ENCODE measurements around the gene LOXL1.

LOXL1 gene

GRCh38 chr15:73885954-73886700, 40.1 kb upstream of the LOXL1 start:
- CTCF ChIA-PET, result interaction anchor here (0.6 kb wide), 1 partner anchor 1918 kb away, joined by 5 read pairs; no protein-coding TSS in a partner anchor
- TF ChIP-seq CTCF (conservative IDR thresholded peaks at IDR 0.05; ENCODE audit: low read depth), result no peak
- no peak overlapping the region for H3K27ac ChIP-seq
- DNase-seq (ENCODE audit: low spot score), result no peak
- POLR2A ChIA-PET (ENCODE audit: low non-redundant PET), result no interaction called here

- ChIA-PET CTCF (no interaction called here), POLR2A (ENCODE audit: low non-redundant PET) (no interaction called here)
- H3K27ac ChIP-seq, result no peak overlapping the region
- no peak for TF ChIP-seq CTCF (conservative IDR thresholded peaks at IDR 0.05; ENCODE audit: low read depth)
- no peak for DNase-seq (ENCODE audit: low spot score)
Observed at GRCh38 chr15:73886717-73887345, 39.4 kb upstream of the LOXL1 start.

- POLR2A ChIA-PET (ENCODE audit: low non-redundant PET), result no interaction called here
- TF ChIP-seq CTCF (conservative IDR thresholded peaks at IDR 0.05; ENCODE audit: low read depth), result no peak
- CTCF ChIA-PET, result interaction anchor here (0.6 kb wide), 1 partner anchor 203 kb away, joined by 3 read pairs; the partner anchor contains the start of gene CD276
- H3K27ac ChIP-seq, result no peak overlapping the region
- DNase-seq (ENCODE audit: low spot score), result no peak
Observed at GRCh38 chr15:73887481-73887880, 38.8 kb upstream of the LOXL1 start.

- no peak for TF ChIP-seq CTCF (conservative IDR thresholded peaks at IDR 0.05; ENCODE audit: low read depth)
- H3K27ac ChIP-seq, result no peak overlapping the region
- CTCF ChIA-PET, result interaction anchor here (0.6 kb wide), 1 partner anchor 204 kb away, joined by 3 read pairs; the partner anchor contains the start of gene CD276
- no peak for DNase-seq (ENCODE audit: low spot score)
- POLR2A ChIA-PET (ENCODE audit: low non-redundant PET), result no interaction called here
Observed at GRCh38 chr15:73888224-73889041, 37.8 kb upstream of the LOXL1 start.

- TF ChIP-seq CTCF (conservative IDR thresholded peaks at IDR 0.05; ENCODE audit: low read depth), result no peak
- H3K27ac ChIP-seq, result no peak overlapping the region
- ChIA-PET CTCF (no interaction called here), POLR2A (ENCODE audit: low non-redundant PET) (no interaction called here)
- no peak for DNase-seq (ENCODE audit: low spot score)
Observed at GRCh38 chr15:73889053-73889761, 37.1 kb upstream of the LOXL1 start.

GRCh38 chr15:73889762-73890124, 36.5 kb upstream of the LOXL1 start:
- ChIA-PET POLR2A (ENCODE audit: low non-redundant PET) (no interaction called here), CTCF (no interaction called here)
- no peak for DNase-seq (ENCODE audit: low spot score)
- TF ChIP-seq CTCF (conservative IDR thresholded peaks at IDR 0.05; ENCODE audit: low read depth), result no peak
- no peak overlapping the region for H3K27ac ChIP-seq
